Measurements from ENCODE around the gene PITPNB.

The PITPNB gene

GRCh38 chr22:27867953-27868731 is 50.9 kb downstream of the PITPNB start:
- H3K27me3 ChIP-seq (ENCODE audit: insufficient read depth, low read length): no peaks in the 10 kb centered on the region
- no peak overlapping the region for H3K9ac ChIP-seq (ENCODE audit: low read depth, low read length)
- no peaks in the 10 kb centered on the region for H3K9me3 ChIP-seq (ENCODE audit: insufficient read depth, low read depth, low read length)
- H3K4me3 ChIP-seq (ENCODE audit: low read length): no peak overlapping the region
- H3K36me3 ChIP-seq (ENCODE audit: insufficient read depth, low read length): peaks cover 53% of the 10 kb centered on the region
- 87% methylated on average over 5 of the region's 5 CpGs for WGBS
- peaks cover 29% of the 10 kb centered on the region for H3K4me1 ChIP-seq (ENCODE audit: insufficient read depth, low read length)
- no peak overlapping the region for H3K27ac ChIP-seq (ENCODE audit: low read depth, low read length)

- H3K4me1 ChIP-seq (ENCODE audit: insufficient read depth, low read length): peaks cover 29% of the 10 kb centered on the region
- no peaks in the 10 kb centered on the region for H3K9me3 ChIP-seq (ENCODE audit: insufficient read depth, low read depth, low read length)
- H3K36me3 ChIP-seq (ENCODE audit: insufficient read depth, low read length): peaks cover 49% of the 10 kb centered on the region
- WGBS: 82% methylated on average over 3 of the region's 4 CpGs
- H3K27me3 ChIP-seq (ENCODE audit: insufficient read depth, low read length): no peaks in the 10 kb centered on the region
- no peak overlapping the region for H3K9ac ChIP-seq (ENCODE audit: low read depth, low read length)
- no peak overlapping the region for H3K27ac ChIP-seq (ENCODE audit: low read depth, low read length)
- H3K4me3 ChIP-seq (ENCODE audit: low read length): no peak overlapping the region
These were observed 51.7 kb downstream of the PITPNB start for GRCh38 chr22:27867085-27867952.

- Histone ChIP-seq H3K36me3 (ENCODE audit: insufficient read depth, low read length) (peaks cover 50% of the 10 kb centered on the region), H3K27ac (ENCODE audit: low read depth, low read length) (no peak overlapping the region), H3K27me3 (ENCODE audit: insufficient read depth, low read length) (no peaks in the 10 kb centered on the region), H3K4me3 (ENCODE audit: low read length) (no peak overlapping the region), H3K9ac (ENCODE audit: low read depth, low read length) (no peak overlapping the region), H3K9me3 (ENCODE audit: insufficient read depth, low read depth, low read length) (no peaks in the 10 kb centered on the region), H3K4me1 (ENCODE audit: insufficient read depth, low read length) (peaks cover 29% of the 10 kb centered on the region)
- 96% methylated on average over 6 of the region's 7 CpGs for WGBS
These were observed 52.6 kb downstream of the PITPNB start for GRCh38 chr22:27866135-27867084.

GRCh38 chr22:27865496-27865895 is 53.6 kb downstream of the PITPNB start:
- Histone ChIP-seq H3K9ac (ENCODE audit: low read depth, low read length) (no peak overlapping the region), H3K36me3 (ENCODE audit: insufficient read depth, low read length) (peaks cover 44% of the 10 kb centered on the region), H3K4me1 (ENCODE audit: insufficient read depth, low read length) (peaks cover 29% of the 10 kb centered on the region), H3K4me3 (ENCODE audit: low read length) (no peak overlapping the region), H3K27ac (ENCODE audit: low read depth, low read length) (no peak overlapping the region), H3K9me3 (ENCODE audit: insufficient read depth, low read depth, low read length) (no peaks in the 10 kb centered on the region), H3K27me3 (ENCODE audit: insufficient read depth, low read length) (no peaks in the 10 kb centered on the region)
- WGBS: 93% methylated on average over 4 of the region's 6 CpGs

GRCh38 chr22:27863556-27863955 is 55.5 kb downstream of the PITPNB start:
- Histone ChIP-seq H3K36me3 (ENCODE audit: insufficient read depth, low read length) (peaks cover 48% of the 10 kb centered on the region), H3K27me3 (ENCODE audit: insufficient read depth, low read length) (no peaks in the 10 kb centered on the region), H3K4me1 (ENCODE audit: insufficient read depth, low read length) (peaks cover 26% of the 10 kb centered on the region), H3K27ac (ENCODE audit: low read depth, low read length) (no peak overlapping the region), H3K9me3 (ENCODE audit: insufficient read depth, low read depth, low read length) (no peaks in the 10 kb centered on the region), H3K9ac (ENCODE audit: low read depth, low read length) (no peak overlapping the region), H3K4me3 (ENCODE audit: low read length) (no peak overlapping the region)
- 95% methylated on average over 2 of the region's 2 CpGs for WGBS

- Histone ChIP-seq H3K9me3 (ENCODE audit: insufficient read depth, low read depth, low read length) (no peaks in the 10 kb centered on the region), H3K4me1 (ENCODE audit: insufficient read depth, low read length) (peaks cover 20% of the 10 kb centered on the region), H3K36me3 (ENCODE audit: insufficient read depth, low read length) (peaks cover 54% of the 10 kb centered on the region), H3K27me3 (ENCODE audit: insufficient read depth, low read length) (no peaks in the 10 kb centered on the region), H3K27ac (ENCODE audit: low read depth, low read length) (no peak overlapping the region), H3K9ac (ENCODE audit: low read depth, low read length) (no peak overlapping the region), H3K4me3 (ENCODE audit: low read length) (no peak overlapping the region)
- 100% methylated on average over 1 of the region's 1 CpG for WGBS
These were observed 56.1 kb downstream of the PITPNB start for GRCh38 chr22:27863001-27863400.

- H3K27me3 ChIP-seq (ENCODE audit: insufficient read depth, low read length): no peaks in the 10 kb centered on the region
- 100% methylated on average over 2 of the region's 2 CpGs for WGBS
- no peak overlapping the region for H3K9ac ChIP-seq (ENCODE audit: low read depth, low read length)
- no peaks in the 10 kb centered on the region for H3K9me3 ChIP-seq (ENCODE audit: insufficient read depth, low read depth, low read length)
- no peak overlapping the region for H3K4me3 ChIP-seq (ENCODE audit: low read length)
- peaks cover 12% of the 10 kb centered on the region for H3K4me1 ChIP-seq (ENCODE audit: insufficient read depth, low read length)
- H3K27ac ChIP-seq (ENCODE audit: low read depth, low read length): no peak overlapping the region
- peaks cover 81% of the 10 kb centered on the region for H3K36me3 ChIP-seq (ENCODE audit: insufficient read depth, low read length)
These were observed 59.7 kb downstream of the PITPNB start for GRCh38 chr22:27859336-27859735.

- WGBS: 92% methylated on average over 1 of the region's 1 CpG
- H3K27ac ChIP-seq (ENCODE audit: low read depth, low read length): no peak overlapping the region
- H3K36me3 ChIP-seq (ENCODE audit: insufficient read depth, low read length): peaks cover 84% of the 10 kb centered on the region
- H3K9ac ChIP-seq (ENCODE audit: low read depth, low read length): no peak overlapping the region
- no peaks in the 10 kb centered on the region for H3K9me3 ChIP-seq (ENCODE audit: insufficient read depth, low read depth, low read length)
- no peak overlapping the region for H3K4me3 ChIP-seq (ENCODE audit: low read length)
- H3K4me1 ChIP-seq (ENCODE audit: insufficient read depth, low read length): peaks cover 12% of the 10 kb centered on the region
- H3K27me3 ChIP-seq (ENCODE audit: insufficient read depth, low read length): no peaks in the 10 kb centered on the region
These were observed 60.4 kb downstream of the PITPNB start for GRCh38 chr22:27858626-27859025.

GRCh38 chr22:27857443-27857842 is 61.6 kb downstream of the PITPNB start:
- H3K27me3 ChIP-seq (ENCODE audit: insufficient read depth, low read length): no peaks in the 10 kb centered on the region
- no peak overlapping the region for H3K27ac ChIP-seq (ENCODE audit: low read depth, low read length)
- WGBS: 86% methylated on average over 6 of the region's 6 CpGs
- H3K36me3 ChIP-seq (ENCODE audit: insufficient read depth, low read length): peaks cover 93% of the 10 kb centered on the region
- no peak overlapping the region for H3K9ac ChIP-seq (ENCODE audit: low read depth, low read length)
- H3K9me3 ChIP-seq (ENCODE audit: insufficient read depth, low read depth, low read length): no peaks in the 10 kb centered on the region
- no peak overlapping the region for H3K4me3 ChIP-seq (ENCODE audit: low read length)
- H3K4me1 ChIP-seq (ENCODE audit: insufficient read depth, low read length): peaks cover 14% of the 10 kb centered on the region

- WGBS: 94% methylated on average over 4 of the region's 4 CpGs
- Histone ChIP-seq H3K36me3 (ENCODE audit: insufficient read depth, low read length) (peaks cover 94% of the 10 kb centered on the region), H3K27me3 (ENCODE audit: insufficient read depth, low read length) (no peaks in the 10 kb centered on the region), H3K4me3 (ENCODE audit: low read length) (no peak overlapping the region), H3K9me3 (ENCODE audit: insufficient read depth, low read depth, low read length) (no peaks in the 10 kb centered on the region), H3K27ac (ENCODE audit: low read depth, low read length) (no peak overlapping the region), H3K9ac (ENCODE audit: low read depth, low read length) (no peak overlapping the region), H3K4me1 (ENCODE audit: insufficient read depth, low read length) (peaks cover 25% of the 10 kb centered on the region)
These were observed 62.7 kb downstream of the PITPNB start for GRCh38 chr22:27856386-27856785.

All from HUES64 (cell line).